IPS-11a (cell line): ENCODE data around the gene NBDY.
"Not testable (repeated sequence)": the region's sequence is repeated elsewhere in the genome, so short reads cannot be mapped to it uniquely, and the experiment has no call there.

Source experiments
- H3K4me3 ChIP-seq: one replicate; pipeline ENCODE4 v1.5.1; 2013; ENCODE audit warnings: low read depth, low read length, control low read depth

The NBDY gene

DNA sequence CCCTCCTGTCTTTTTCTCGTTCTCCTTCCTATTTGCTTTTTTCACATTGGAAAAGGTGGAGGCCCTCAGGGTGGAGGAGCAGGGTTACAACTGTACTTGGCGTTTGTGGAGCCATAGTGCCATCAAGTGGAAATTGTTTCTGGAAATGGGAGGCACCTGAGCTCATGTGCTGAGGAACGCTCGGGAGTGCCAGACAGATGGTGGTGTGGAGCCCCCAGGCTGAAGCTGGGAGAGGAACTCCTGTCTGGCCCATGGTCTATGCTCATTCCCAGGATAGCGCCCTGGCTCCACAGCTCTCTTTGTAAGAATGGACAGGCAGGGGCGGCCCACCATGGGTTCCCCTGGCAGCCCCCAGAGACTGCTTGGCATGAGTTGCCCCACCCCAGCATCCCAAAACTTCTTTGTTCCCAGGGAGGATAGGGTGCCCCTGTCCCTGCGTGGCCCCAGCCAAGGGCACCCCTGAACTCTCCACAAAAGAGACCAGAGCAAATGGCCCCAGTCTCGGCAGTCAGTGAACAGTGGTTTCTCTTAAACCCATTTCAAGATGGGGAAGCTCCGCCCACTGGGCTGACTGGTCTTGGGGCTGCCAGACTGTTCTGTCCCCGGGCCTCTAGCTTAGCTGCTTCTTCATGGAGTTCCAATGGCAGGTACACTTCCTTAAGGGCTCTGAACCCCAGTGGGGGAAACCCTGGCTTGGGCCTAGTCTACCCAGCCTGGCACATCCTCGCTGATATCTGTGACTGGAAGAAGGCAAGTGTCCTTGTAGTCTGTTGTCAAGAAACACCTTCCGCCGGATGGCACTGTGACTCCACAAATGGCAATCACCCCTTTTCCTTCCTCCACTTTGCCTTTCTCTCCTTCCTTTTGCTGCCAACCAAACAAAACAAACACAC lies 70.1 kb downstream of the NBDY start:
- no peak overlapping the region for H3K4me3 ChIP-seq

DNA sequence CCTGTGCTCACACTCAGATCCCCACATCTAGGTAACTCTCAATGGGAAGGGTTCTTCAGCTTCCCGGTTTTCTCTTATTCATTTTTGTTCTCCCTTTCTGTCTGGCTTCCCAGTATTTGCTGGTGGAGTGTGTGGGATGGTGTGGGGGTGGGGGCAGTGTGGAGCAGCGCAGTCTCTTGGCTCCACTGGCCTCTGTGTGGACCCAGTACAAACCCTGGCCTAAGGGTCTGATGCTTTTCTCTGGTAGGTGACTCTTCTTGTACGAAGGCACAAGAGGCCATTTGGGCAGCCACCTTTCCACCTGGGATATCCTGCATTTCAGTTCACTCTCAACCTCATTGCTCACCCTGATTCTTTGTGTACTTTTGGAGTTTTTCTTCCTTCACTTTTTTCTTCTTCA lies 71.3 kb downstream of the NBDY start:
- no peak overlapping the region for H3K4me3 ChIP-seq

DNA sequence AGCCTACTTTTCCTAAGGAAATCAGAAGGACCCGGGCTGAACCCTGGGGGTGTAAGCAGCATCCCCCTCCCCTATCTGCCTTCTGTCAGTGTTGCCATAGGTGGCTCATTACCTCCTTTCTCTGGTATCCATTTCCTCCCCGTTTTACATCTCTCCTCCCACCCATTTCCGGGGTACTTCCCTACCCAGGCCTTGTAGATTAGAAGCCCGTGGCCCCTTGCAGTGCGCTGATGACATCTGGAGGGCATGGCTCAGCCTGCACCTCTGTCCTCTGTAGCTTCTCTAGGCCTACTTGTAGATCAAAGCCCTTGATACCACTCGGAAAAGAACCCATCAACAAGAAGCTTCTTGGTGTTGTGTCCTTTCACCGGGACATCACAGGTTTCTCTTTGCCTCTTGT lies 71.8 kb downstream of the NBDY start:
- H3K4me3 ChIP-seq: no peak overlapping the region

DNA sequence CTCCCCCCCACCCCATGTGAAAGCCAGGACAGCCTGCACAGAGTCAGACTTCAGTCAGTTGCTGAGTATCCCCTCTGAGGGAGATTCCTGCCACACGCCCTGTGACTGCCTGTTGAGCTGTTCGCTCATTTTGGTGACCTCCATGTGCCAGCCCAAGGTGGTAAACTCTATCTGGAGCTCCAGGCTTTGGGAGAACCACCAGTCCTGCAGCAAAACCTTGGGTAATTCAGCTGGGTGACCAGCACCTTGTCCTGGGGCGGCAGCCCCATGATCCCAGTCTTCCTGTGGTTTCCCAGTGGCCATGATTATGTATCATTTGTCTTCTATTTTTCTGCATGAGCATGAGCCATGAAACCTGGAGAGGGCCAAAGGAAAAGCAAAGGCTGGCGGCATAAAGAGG lies 73.4 kb downstream of the NBDY start:
- no peak overlapping the region for H3K4me3 ChIP-seq

DNA sequence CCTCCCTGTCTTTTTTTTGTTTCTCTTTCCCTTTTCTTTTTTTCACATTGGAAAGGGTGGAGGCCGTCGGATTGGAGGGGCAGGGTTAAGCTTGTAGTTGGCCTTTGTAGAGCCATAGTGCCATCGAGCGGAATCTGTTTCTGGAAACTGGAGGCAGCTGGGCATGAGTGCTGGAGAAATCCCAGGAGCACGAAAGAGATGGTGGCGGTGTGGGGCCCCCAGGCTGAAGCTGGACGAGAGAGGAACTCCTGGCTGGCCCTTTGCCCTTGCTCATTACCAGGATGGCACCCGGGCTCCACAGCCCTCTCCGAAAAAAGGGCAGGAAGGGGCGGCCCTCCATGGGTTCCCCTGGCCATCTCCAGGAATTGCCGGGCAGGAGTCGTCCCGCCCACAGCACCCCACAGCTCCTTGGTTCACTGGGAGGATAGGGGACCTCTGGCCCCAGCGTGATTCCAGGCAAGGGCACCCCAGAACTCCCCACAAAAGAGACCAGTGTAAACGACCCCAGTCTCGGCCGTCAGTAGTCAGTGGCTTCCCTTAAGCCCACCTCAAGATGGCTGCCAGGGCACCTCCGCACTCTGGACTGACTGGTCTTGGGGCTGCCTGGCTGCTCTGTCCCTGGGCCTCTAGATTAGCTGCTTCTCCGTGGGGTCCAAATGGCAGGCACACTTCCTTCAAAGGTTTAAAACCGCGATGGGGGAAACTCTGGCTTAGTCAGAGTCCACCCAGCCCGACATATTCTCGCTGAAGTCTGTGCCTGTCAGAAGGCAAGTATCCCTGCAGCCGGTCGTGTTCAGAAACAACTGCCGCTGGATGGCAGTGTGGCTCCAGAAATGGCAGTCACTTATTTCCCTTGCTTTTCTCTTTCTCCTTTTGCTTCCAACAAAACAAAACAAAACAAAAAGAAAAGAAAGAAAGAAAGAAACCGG lies 74.1 kb downstream of the NBDY start:
- H3K4me3 ChIP-seq: no peak overlapping the region

DNA sequence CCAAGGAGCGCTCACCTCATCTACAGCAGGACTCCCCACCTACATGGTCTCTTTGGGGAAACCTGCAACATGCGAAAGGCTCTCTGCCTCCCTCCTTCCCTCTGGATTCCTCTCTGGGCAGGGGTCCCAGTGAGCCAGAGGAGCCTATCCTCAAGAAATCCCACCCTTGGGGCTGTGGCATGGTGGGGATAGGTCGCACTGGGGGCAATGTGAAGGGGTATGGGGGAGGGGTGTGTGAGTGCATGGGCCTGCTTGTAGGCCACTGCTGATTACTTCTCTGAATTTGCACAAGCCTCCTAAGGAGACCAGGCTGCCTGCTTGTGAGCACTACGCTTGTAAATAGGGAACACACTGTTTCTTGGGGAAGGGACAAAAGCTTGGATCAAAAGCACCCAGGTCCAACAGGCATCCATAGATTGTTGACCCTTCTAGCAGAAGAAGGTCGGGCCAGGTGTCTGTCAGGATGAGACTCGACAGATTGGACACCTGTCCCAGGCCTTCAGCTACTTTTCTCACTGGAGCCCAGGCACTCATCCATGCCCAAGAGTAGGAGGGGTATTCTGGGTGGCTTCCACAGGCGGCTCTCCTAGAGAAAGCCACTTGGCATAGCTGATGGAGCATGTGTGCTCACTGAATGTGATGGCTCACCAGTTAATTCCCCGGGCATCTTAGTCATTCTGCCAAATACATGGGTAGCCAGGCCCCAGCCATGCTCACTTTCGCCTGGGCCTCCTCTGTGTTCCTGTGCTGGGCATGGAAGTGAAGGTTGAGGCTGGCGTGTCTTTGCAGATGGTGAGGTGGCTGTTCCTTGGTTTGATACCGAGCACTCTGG lies 75.0 kb downstream of the NBDY start:
- no peak overlapping the region for H3K4me3 ChIP-seq

DNA sequence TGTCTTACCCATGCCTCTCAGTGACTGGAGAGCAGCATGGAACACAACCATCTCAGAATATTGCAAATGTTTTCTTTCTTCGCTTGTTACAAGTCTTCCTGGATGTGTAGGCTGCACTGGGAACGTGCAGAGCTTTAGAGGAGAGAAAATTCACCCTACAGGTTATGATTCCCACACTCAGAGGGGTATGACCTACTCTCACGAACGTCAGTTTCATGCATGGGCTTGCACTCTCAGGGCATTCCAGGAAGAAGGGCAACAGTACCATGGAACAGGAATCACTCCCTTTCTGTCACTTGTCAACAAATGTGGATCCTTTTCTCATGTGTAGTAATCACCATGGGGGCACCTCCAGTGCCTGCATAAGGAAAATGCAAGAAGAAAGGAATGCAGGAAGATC lies 75.8 kb downstream of the NBDY start:
- no peak overlapping the region for H3K4me3 ChIP-seq

DNA sequence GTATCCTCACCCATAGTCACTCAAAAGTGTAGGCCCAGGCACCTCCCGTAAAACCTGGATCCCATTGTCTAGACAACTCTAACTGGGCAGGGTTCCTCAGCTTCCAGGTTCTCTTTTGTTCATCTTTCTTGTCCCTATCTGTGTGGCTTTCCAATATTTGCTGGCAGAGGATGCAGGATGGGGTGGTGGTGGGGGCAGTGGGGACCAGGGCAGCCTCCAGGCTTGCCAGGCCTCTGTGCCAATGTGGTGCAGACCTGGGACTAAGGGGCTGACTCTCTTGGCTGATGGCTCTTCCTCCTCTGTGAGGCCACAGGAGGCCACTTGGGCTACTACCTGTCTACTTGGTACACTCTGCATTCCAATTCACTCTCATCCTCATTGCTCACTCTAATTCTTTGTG lies 76.4 kb downstream of the NBDY start:
- no peak overlapping the region for H3K4me3 ChIP-seq

DNA sequence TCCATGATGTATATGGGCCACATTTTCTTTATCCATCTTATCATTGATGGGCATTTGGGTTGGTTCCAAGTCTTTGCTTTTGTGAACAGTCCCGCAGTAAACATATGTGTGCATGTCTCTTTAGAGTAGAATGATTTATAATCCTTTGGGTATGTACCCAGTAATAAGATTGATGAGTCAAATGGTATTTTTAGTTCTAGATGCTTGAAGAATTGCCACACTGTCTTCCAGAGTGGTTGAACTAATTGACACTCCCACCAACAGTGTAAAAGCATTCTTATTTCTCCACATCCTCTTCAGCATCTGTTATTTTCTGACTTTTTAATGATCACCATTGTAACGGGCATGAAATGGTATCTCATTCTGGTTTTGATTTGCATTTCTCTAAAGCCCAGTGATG lies 77.1 kb downstream of the NBDY start:
- not testable (repeated sequence) for H3K4me3 ChIP-seq

DNA sequence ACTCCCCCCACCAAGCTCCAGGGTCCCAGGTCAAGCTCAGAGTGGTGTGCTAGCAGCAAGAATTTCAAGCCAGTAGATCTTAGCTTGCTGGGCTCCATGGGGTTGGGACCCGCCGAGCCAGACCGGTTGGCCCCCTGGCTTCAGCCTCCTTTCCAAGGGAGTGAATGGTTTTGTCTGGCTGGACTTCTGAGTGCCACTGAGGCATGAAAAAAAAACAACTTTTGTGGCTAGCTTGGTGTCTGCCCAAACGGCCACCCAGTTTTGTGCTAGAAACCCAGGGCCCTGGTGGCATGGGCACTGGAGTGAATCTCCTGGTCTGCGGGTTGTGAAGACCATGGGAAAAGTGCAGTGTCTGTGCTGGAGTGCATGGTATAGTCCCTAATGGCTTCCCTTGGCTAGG lies 82.6 kb downstream of the NBDY start:
- no peak overlapping the region for H3K4me3 ChIP-seq

DNA sequence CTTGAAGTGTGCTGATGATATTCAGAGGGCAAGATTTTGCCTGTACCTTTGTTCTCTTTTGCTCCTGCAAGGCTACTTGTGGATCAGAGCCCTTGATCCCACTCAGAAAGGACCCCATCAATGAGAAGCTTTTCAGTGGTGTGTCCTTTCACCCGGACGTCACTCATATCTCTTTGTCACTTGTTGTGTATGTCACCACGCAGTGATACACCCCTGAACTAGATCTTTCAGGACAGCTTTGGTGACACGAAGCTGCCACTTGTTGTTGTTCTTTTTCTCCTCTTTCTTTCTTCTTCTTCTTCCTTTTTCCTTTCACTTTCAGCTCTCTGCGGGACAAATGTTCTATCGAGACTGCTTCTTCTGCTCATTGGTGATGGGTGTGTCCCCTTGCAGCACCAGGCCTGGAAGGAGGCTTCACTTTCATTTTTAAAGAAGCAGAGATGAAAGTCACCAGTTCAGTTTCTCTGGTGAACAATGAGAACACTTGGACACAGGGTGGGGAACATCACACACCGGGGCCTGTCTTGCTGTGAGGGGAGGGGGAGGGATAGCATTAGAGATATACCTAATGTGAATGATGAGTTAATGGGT lies 83.6 kb downstream of the NBDY start:
- H3K4me3 ChIP-seq: no peak overlapping the region

DNA sequence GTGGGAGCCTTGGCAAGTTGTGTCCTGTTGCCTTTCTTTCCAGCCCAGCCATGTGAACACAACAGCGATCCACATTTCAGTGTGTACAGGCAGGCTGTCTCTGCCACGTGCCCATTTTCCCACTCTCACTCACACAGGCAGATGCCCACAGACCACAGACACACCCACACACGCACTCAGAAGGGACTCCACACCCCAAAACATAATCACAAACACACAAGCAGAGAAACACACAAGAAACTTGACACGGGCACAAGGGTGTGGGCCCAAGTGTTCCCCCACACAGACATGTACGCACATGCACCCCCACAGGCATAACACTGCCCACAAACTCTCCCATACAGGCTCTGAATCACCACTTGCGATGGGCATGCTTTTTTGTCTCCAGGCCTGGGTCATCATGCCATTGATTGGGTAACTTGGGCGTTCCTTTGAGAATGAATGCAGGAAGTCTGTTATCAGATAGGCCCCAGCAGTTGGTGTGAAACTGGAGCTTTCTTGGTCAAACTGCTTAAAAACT lies 84.3 kb downstream of the NBDY start:
- no peak overlapping the region for H3K4me3 ChIP-seq

DNA sequence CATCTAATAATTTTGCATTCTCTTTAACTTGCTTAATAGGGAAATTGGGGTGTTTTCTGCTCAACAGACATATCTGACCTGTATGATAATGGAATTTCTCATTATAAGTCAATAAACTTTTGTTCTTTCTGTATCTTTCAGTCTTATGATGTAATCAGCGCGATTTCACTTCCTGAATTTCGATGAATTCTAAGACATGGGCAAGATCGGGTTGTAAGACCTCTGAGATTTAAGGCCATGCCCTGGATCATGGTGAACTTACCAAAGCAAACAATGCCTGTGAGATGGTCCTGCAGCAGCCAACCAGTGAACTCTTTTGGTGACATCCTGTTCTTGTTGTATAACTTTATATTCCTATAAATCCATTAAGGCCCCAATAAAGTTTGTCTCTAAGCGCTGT lies 88.1 kb downstream of the NBDY start:
- no peak overlapping the region for H3K4me3 ChIP-seq

DNA sequence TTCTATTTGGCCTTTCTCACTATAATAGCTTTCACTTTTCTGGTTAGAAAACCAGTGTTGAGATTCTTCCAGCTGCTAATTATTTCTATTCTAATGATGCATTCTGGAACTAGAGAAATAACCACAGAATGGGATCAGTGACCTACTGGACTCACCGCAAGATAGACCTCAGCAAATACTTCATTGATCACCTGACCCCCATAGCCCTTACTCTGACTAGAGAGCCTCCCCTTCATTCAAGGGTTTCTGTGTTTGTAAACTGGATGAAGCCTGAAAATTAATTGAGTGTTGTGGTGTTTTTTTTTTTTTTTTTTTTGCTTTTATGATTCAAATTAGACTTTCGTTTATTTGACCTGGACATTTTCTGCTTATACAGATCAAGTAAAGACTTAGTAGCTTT lies 97.0 kb downstream of the NBDY start:
- no peak overlapping the region for H3K4me3 ChIP-seq

DNA sequence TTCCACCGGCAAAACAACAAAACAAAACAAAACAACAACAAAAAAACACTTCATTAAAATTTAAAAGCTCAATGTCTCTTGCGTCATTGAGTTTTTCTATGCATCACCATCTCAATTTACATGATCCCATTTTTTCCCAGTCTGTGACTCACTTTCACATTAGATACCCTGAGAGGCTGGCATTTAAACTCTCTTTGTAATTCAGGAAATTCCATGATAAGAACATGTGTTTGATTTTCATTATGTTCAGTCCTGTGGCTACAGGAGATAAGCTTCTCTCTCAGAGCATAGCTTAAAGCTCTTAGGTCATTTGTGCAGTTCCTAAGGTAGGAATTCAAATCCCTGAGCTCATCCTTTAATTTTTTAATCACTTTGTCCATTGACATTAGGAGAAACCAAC lies 104.6 kb downstream of the NBDY start:
- H3K4me3 ChIP-seq: no peak overlapping the region

DNA sequence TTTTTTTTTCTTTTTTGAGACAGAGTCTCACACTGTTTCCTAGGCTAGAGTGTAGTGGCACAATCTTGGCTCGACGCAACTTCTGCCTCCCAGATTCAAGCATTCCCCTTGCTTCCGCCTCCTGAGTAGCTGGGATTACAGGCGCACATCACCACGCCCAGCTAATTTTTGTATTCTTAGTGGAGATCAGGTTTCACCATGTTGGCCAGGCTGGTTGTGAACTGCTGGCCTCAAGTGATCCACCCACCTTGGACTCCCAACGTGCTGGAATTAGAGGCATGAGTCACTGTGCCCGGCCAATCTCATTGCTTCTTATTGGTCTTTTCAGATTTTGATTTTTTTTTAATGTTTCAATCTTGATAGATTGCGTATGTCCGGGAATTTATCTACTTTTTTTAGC lies 124.4 kb downstream of the NBDY start:
- H3K4me3 ChIP-seq: no peak overlapping the region

DNA sequence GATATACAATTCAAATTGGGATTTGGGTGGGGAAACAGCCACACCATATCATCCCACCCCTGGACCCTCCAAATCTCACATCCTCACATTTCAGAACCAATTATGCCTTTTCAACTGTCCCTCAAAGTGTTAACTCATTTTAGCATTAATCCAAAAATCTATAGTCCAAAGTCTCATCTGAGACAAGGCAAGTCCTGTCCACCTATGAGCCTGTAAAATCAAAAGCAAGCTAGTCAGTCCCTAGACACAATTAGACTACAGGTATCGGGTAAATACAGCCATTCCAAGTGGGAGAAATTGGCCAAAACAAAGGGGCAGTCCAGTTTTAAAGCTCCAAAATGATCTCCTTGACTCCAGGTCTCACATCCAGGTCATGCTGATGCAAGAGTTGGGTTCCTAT lies 128.0 kb downstream of the NBDY start:
- no peak overlapping the region for H3K4me3 ChIP-seq

DNA sequence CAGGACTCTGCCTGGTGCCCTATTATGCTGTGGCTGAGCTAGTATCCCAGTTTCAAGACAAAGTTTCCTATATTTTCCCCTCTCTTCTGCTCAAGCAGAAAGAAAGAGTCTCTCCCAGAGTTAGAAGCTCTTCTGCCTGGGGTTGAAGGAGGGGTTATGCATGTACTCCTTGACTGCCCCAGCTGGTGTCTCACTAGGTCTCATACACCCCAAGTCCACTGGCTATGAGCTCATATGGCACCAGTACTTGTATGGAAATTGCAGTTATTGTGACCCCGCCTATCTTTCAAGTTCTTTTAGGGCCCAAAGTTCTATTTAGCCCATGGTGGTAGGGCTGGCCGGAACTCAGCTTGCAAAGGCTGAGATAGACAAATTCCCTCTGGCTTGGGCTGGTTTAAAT lies 131.8 kb downstream of the NBDY start:
- no peak overlapping the region for H3K4me3 ChIP-seq
